ENCODE data around the gene ARNT2.

GRCh38 chr15:80371924-80372323, 32.3 kb upstream of the ARNT2 start:
- TF ChIP-seq CTCF (IDR thresholded peaks at IDR 0.05; ENCODE audit: low read depth, low read length) (no peak), MYC (IDR thresholded peaks at IDR 0.05; ENCODE audit: low read depth, low read length) (no peak)

All from NB4 (cell line).